Stimulated activated CD8-positive, alpha-beta memory T cell treated with anti-CD3 and anti-CD28 coated beads, Interleukin-12 subunit alpha, Interleukin-12 subunit beta, amount 100 ng/mL, for 24 hours (primary cell): ENCODE measurements around the gene DSCAM.

Experiments
- DNase-seq: peaks from one replicate; pipeline ENCODE4 v3.0.0-alpha.2; 2020; ENCODE audit errors: extremely low read depth

DSCAM gene

GRCh38 chr21:40706806-40707655, 139.9 kb downstream of the DSCAM start:
- DNase-seq, result no peak

- DNase-seq, result no peak
Observed at GRCh38 chr21:40706176-40706575, 140.8 kb downstream of the DSCAM start.

GRCh38 chr21:40704141-40704540, 142.8 kb downstream of the DSCAM start:
- no peak for DNase-seq

- DNase-seq, result no peak
Observed at GRCh38 chr21:40699366-40699765, 147.6 kb downstream of the DSCAM start.

- DNase-seq, result no peak
Observed at GRCh38 chr21:40696246-40696645, 150.7 kb downstream of the DSCAM start.

GRCh38 chr21:40689840-40690360, 157.1 kb downstream of the DSCAM start:
- DNase-seq, result no peak

GRCh38 chr21:40689217-40689616, 157.7 kb downstream of the DSCAM start:
- DNase-seq, result no peak

GRCh38 chr21:40688106-40688864, 158.7 kb downstream of the DSCAM start:
- no peak for DNase-seq

GRCh38 chr21:40687625-40688024, 159.3 kb downstream of the DSCAM start:
- no peak for DNase-seq

- DNase-seq, result no peak
Observed at GRCh38 chr21:40686526-40686925, 160.4 kb downstream of the DSCAM start.

- no peak for DNase-seq
Observed at GRCh38 chr21:40685141-40685540, 161.8 kb downstream of the DSCAM start.

- no peak for DNase-seq
Observed at GRCh38 chr21:40684726-40685125, 162.2 kb downstream of the DSCAM start.

GRCh38 chr21:40683349-40683748, 163.6 kb downstream of the DSCAM start:
- DNase-seq, result no peak

GRCh38 chr21:40681164-40681859, 165.6 kb downstream of the DSCAM start:
- no peak for DNase-seq

- no peak for DNase-seq
Observed at GRCh38 chr21:40680311-40680710, 166.6 kb downstream of the DSCAM start.

GRCh38 chr21:40678681-40679284, 168.2 kb downstream of the DSCAM start:
- DNase-seq, result no peak

GRCh38 chr21:40675017-40675416, 171.9 kb downstream of the DSCAM start:
- DNase-seq, result no peak

- DNase-seq, result no peak
Observed at GRCh38 chr21:40672602-40673001, 174.4 kb downstream of the DSCAM start.

GRCh38 chr21:40671716-40672115, 175.2 kb downstream of the DSCAM start:
- DNase-seq, result no peak

- DNase-seq, result no peak
Observed at GRCh38 chr21:40668555-40669275, 178.2 kb downstream of the DSCAM start.

GRCh38 chr21:40667967-40668366, 179.0 kb downstream of the DSCAM start:
- DNase-seq, result no peak
